B cell (primary cell): ENCODE measurements around the gene SMIM26.

ENCODE experiments used
- CTCF ChIP-seq: fragments of 200-600 bp; IDR thresholded peaks from one replicate; pipeline ENCODE4 v1.8.0; 2022; ENCODE audit warnings: antibody characterized with exemption, mild to moderate bottlenecking
- EZH2 ChIP-seq: IDR thresholded peaks from 2 replicates; pipeline ENCODE4 v1.6.1; 2012; ENCODE audit warnings: borderline replicate concordance, low read depth, mild to moderate bottlenecking, moderate library complexity, low read length; ENCODE audit not compliant: insufficient read depth, poor library complexity, severe bottlenecking

GRCh38 chr20:18537651-18538050, 29.6 kb upstream of the SMIM26 start:
- TF ChIP-seq CTCF (no peak), EZH2 (no peak)
